PC-9 (cell line): ENCODE data around the gene FBXW7.

Experiments used
- CTCF ChIP-seq: fragments of 200-600 bp; sonication (generic); conservative IDR thresholded peaks from 2 replicates; pipeline ENCODE4 v1.6.1; 2017; ENCODE audit warnings: mixed run types, antibody characterized with exemption, mild to moderate bottlenecking, moderate library complexity
- EZH2 ChIP-seq: fragments of 200-600 bp; sonication (generic); IDR thresholded peaks from 2 replicates; pipeline ENCODE4 v1.8.0; 2017; ENCODE audit warnings: antibody characterized with exemption, low read depth

GRCh38 chr4:152478461-152479237 lies 57.2 kb downstream of the FBXW7 start:
- TF ChIP-seq CTCF = no peak
- no peak for TF ChIP-seq EZH2
